Stimulated activated CD8-positive, alpha-beta memory T cell treated with anti-CD3 and anti-CD28 coated beads, Interleukin-12 subunit alpha, Interleukin-12 subunit beta, amount 100 ng/mL, for 24 hours (primary cell): ENCODE results near the gene ZSWIM8.
"Not testable (repeated sequence)": the region's sequence is repeated elsewhere in the genome, so short reads cannot be mapped to it uniquely, and the experiment has no call there.

Source experiments
- DNase-seq: peaks from one replicate; pipeline ENCODE4 v3.0.0-alpha.2; 2020; ENCODE audit errors: extremely low read depth

ZSWIM8 gene

GRCh38 chr10:73785211-73785720, at the start of gene ZSWIM8:
Gene ZSWIM8 (plus strand): TSS chr10:73785606. CDS start chr10:73785879, 273 bp downstream.
- DNase-seq, result peak; percentile 58

- not testable (repeated sequence) for DNase-seq
Observed at GRCh38 chr10:73740501-73741254, 44.7 kb upstream of the ZSWIM8 start.

- no peak for DNase-seq
Observed at GRCh38 chr10:73742454-73742734, 43.0 kb upstream of the ZSWIM8 start.

- DNase-seq, result no peak
Observed at GRCh38 chr10:73743327-73743904, 42.0 kb upstream of the ZSWIM8 start.

- peak; percentile 88 for DNase-seq
Observed at GRCh38 chr10:73743905-73744663, 41.3 kb upstream of the ZSWIM8 start, which contains the start of gene SEC24C. Gene SEC24C (plus strand): TSS chr10:73744372. CDS start chr10:73746833, 2,461 bp downstream.

GRCh38 chr10:73744664-73744975, 40.8 kb upstream of the ZSWIM8 start:
- DNase-seq, result no peak

- no peak for DNase-seq
Observed at GRCh38 chr10:73746721-73747120, 38.7 kb upstream of the ZSWIM8 start.

- no peak for DNase-seq
Observed at GRCh38 chr10:73750819-73751218, 34.6 kb upstream of the ZSWIM8 start.

GRCh38 chr10:73756183-73756582, 29.2 kb upstream of the ZSWIM8 start:
- no peak for DNase-seq

- DNase-seq, result no peak
Observed at GRCh38 chr10:73758704-73759511, 26.5 kb upstream of the ZSWIM8 start.

GRCh38 chr10:73759512-73760115, 25.8 kb upstream of the ZSWIM8 start:
- no peak for DNase-seq

GRCh38 chr10:73761781-73762180, 23.6 kb upstream of the ZSWIM8 start:
- no peak for DNase-seq

GRCh38 chr10:73762915-73763314, 22.5 kb upstream of the ZSWIM8 start:
- no peak for DNase-seq

- no peak for DNase-seq
Observed at GRCh38 chr10:73763343-73763742, 22.1 kb upstream of the ZSWIM8 start.

GRCh38 chr10:73765066-73765465, 20.3 kb upstream of the ZSWIM8 start:
- DNase-seq, result no peak

- no peak for DNase-seq
Observed at GRCh38 chr10:73768881-73769280, 16.5 kb upstream of the ZSWIM8 start.

- DNase-seq, result no peak
Observed at GRCh38 chr10:73769396-73769795, 16.0 kb upstream of the ZSWIM8 start.

- DNase-seq, result peak; percentile 49
Observed at GRCh38 chr10:73771722-73772280, 13.6 kb upstream of the ZSWIM8 start.

- DNase-seq, result peak; percentile 48
Observed at GRCh38 chr10:73772281-73773151, 12.9 kb upstream of the ZSWIM8 start.
